CD1c-positive myeloid dendritic cell (primary cell): ENCODE data around the gene FYN.

ENCODE experiments used
- DNase-seq: peaks from one replicate; pipeline ENCODE4 v3.0.0-alpha.2; 2016; ENCODE audit errors: extremely low spot score

Gene FYN

GRCh38 chr6:111725446-111726112 lies 147.7 kb downstream of the FYN start:
- DNase-seq: no peak

GRCh38 chr6:111724505-111724904 lies 148.7 kb downstream of the FYN start:
- peak; percentile 72 for DNase-seq

GRCh38 chr6:111724039-111724438 lies 149.2 kb downstream of the FYN start:
- DNase-seq: no peak

- DNase-seq: no peak
These were observed 149.8 kb downstream of the FYN start for GRCh38 chr6:111723412-111723970.

GRCh38 chr6:111722179-111722731 lies 151.0 kb downstream of the FYN start:
- no peak for DNase-seq

- peak; percentile 22 for DNase-seq
These were observed 151.5 kb downstream of the FYN start for GRCh38 chr6:111721753-111722154.

- peak; percentile 63 for DNase-seq
These were observed 152.2 kb downstream of the FYN start for GRCh38 chr6:111720931-111721496.

GRCh38 chr6:111718990-111719389 lies 154.3 kb downstream of the FYN start:
- DNase-seq: no peak

GRCh38 chr6:111718326-111718725 lies 154.9 kb downstream of the FYN start:
- DNase-seq: no peak

GRCh38 chr6:111717621-111718020 lies 155.6 kb downstream of the FYN start:
- DNase-seq: no peak

- no peak for DNase-seq
These were observed 156.9 kb downstream of the FYN start for GRCh38 chr6:111716325-111716724.

- DNase-seq: no peak
These were observed 157.9 kb downstream of the FYN start for GRCh38 chr6:111715321-111715720.

GRCh38 chr6:111714416-111715270 lies 158.6 kb downstream of the FYN start:
- no peak for DNase-seq

GRCh38 chr6:111713811-111714210 lies 159.4 kb downstream of the FYN start:
- no peak for DNase-seq

- DNase-seq: no peak
These were observed 160.0 kb downstream of the FYN start for GRCh38 chr6:111713236-111713635.

- DNase-seq: no peak
These were observed 161.1 kb downstream of the FYN start for GRCh38 chr6:111711984-111712752.

GRCh38 chr6:111711476-111711875 lies 161.8 kb downstream of the FYN start:
- no peak for DNase-seq

- no peak for DNase-seq
These were observed 162.3 kb downstream of the FYN start for GRCh38 chr6:111710911-111711310.

GRCh38 chr6:111710439-111710838 lies 162.8 kb downstream of the FYN start:
- no peak for DNase-seq

- DNase-seq: peak; percentile 82
These were observed 163.4 kb downstream of the FYN start for GRCh38 chr6:111709615-111710398.

- no peak for DNase-seq
These were observed 164.1 kb downstream of the FYN start for GRCh38 chr6:111709201-111709600.
